SIG-M5 treated with dmso at 0.1 percent for 504 hours (cell line): ENCODE measurements around the gene KIF1A.
"Not testable (repeated sequence)": the region's sequence is repeated elsewhere in the genome, so short reads cannot be mapped to it uniquely, and the experiment has no call there.

Source experiments
- DNase-seq: peaks from one replicate; lab custom pipeline; 2025; ENCODE audit not compliant: unreplicated experiment; lab: John Stamatoyannopoulos, UW

The KIF1A gene

DNA sequence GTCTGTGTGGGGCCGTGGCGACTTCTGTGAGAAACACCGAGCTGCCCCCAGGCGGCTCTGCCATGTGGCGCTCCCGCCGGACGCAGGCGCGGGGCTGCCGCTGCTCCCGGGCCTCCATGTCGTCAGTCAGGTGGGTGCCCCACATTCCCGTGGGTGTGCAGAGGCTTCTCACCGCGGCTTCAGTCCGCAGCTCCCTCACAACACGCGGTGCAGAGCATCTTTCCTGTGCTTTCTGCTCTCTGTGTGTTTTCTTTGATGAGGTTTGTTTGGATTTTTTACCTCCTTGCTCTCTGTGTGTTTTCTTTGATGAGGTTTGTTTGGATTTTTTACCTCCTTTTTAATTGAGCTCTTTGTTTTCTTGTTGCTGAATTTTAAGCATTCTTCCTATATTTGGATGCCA lies 115.4 kb downstream of the KIF1A start:
- no peak for DNase-seq

DNA sequence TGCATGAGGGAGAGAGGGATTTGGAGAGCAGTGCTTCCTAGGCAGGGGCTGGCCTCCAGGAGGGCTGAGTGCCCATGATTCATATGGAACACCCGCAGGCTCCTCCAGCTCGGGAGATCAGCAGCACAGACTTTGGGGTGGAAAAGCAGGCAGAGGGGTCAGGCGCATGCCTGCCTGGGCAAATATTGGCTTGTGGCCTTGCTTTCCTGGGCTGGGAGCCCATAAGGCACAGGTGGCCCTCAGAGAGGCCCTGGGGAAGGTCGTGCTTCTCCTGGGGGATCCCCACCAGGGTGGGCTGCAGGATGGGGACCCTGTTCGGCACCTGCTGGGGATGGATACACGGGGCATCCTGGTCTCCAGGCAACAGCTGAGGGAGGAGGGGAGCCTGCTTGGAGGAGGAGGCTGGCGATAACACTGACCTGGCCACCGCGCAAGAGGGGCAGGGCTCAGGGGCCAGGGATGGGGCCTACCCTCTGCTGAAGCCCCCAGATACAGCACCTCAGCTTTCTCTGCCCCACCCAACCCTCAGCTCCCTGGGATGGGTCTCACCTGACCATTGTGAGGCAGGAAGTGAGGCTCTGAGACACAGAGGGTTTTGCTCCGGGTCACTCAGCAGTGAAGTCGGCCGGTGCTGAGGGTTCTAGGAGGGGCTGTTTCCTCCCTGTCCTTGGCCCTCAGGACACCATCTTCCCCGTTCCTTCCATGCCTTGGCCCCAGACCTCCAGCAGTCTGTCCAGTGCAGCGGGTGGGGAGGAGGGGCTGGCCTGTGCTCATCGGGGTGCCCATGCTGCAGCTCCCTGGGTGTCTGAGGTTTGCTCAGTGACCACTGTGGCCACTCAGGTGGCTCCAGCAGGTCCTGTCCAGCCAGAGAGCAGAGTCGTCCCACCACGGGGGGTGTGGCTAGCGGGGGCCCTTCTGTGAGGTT lies 116.3 kb downstream of the KIF1A start:
- DNase-seq: no peak

- DNase-seq: no peak
These were observed 117.4 kb downstream of the KIF1A start for GRCh38 chr2:240702640-240703011.

- no peak for DNase-seq
These were observed 118.0 kb downstream of the KIF1A start for GRCh38 chr2:240701736-240702639.

- DNase-seq: no peak
These were observed 118.8 kb downstream of the KIF1A start for GRCh38 chr2:240701091-240701735.

GRCh38 chr2:240700616-240701015 lies 119.4 kb downstream of the KIF1A start:
- not testable (repeated sequence) for DNase-seq

- DNase-seq: not testable (repeated sequence)
These were observed 120.2 kb downstream of the KIF1A start for GRCh38 chr2:240699835-240700234.

DNA sequence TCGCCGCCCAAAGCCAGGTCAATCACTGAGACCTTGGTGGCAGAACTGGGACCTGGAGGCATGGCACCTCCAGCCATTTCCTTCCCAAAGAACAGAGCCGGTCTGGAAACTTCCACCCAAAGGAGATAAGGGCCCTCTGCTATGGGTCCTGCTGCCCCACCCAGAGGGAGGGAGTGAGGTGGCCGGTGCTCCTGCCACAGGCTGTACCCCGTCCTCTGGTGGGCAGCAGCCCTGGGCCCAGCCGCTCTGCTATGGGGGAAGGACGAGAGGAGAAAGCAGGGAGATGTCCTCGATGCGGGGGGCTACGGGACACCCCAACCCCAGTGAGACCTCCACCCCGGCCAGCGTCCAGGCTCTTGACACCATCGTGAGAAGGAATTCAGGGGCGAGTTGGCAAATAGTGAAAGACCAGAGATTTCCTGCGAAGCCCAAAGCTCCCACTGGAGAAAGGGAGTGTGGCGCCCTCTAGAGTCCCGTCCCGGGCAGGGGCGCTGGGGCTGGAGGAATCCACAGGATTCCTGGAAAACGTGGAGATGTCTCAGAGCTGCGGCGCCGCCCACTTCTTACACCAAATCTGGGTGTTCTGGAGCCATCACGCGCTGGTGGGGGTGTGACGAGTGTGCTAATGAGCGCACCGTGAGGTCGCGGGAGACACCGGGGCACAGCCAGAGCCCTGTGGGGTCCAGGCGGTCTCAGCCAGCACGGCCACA lies 121.0 kb downstream of the KIF1A start:
- DNase-seq: not testable (repeated sequence)

DNA sequence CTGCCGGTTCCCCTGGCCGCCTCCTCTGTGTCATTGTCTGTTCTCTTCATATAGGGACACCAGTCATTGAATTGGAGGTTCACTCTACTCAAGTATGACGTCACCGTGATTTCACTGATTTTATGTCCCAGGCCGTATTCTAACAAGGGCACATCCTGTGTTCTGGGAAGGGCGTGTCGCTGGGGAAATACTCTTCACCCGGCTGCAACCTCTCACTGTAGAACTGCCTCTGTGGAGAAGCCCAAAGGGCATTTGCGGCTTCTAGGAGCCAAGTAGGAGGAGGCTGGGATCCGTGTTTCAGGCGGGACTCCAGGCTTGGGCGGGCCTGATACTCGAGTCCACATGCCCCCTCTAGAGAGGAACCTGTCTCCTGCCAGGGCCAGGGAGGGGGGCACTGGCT lies 123.5 kb downstream of the KIF1A start:
- not testable (repeated sequence) for DNase-seq

DNA sequence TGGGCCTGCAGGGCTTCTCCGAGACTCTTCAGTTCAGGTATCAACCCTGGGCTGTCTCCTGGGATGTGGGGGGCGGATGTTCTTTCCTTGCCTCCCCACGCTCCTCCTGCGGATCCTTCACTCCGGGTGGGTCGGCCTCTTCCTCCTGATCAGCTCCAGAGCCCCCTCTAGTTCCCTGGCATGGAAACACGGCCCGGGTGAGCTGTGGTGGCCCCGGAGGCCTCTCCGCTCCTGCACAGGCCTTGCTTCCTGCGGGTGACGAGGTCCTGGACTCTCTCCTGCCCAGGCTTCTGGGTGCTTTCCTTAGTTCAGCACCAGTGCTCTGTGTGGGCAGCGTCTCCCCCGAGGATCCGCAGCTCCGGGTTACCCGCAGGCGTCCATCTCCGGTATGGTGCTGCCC lies 124.4 kb downstream of the KIF1A start:
- not testable (repeated sequence) for DNase-seq

DNA sequence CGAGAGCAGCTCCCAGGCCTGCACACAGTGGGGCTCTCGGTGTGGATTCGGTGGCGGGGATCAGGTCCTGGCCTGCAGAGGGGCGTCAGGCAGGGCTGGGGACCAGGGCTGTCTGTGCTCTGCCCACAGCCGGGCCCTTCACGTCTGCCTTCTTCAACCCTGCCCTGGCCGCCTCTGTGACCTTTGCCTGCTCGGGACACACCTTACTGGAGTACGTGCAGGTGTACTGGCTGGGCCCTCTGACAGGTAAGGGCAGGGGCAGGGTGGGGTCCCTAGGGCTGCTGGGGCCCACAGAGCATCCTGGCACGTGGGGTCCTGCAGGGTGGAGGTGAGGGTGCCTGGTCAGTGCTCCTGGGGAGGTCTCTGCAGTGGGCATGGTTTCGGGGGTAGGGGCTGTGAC lies 125.7 kb downstream of the KIF1A start:
- DNase-seq: not testable (repeated sequence)

DNA sequence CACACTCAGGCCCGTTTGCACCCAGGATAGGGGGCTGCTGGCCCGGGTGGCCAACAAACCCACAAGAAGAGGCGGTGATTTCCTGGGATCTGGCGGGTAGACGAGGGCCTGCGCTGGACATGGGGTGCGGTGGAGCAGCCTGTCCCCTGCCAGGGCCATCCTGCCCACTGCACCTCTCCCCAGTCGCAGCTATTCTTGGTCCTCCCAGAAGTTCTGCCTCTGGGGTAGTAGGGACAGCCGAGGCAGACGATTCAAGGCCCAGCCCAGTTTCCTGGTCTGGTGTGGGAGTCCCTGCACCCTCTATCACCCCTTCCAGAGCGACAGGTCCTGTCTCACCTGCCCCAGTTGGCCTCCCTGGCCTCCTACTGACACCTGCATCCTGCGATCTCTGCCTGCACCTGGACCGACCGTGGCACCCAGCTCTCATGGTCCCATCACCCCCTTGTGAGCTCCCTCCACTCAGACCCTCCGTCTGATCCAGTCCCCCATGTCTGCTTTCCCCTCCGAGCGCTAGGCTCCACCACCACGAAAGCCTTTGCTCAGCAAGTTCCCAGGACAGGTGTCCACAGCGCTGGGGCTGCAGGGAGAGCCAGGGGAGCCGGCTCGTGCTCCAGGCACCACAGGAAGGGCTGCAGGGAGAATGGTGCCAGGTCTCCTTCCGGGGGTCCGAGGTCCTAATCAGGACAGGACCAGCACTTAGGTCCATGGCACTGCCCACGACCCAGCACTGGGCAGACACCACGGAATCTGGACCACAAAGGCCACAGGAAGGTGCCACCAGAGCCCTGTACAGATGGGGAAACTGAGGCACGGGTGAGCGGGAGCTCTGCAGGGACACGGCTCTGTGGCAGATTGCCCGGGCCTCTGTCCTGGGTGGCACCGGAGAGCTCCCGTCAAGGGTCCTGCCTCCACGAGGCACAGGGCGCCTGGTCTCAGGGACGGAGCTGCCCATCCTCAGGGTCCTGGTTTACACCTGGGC lies 127.1 kb downstream of the KIF1A start:
- not testable (repeated sequence) for DNase-seq

GRCh38 chr2:240691631-240692420 lies 128.2 kb downstream of the KIF1A start, which contains the start of gene AQP12A:
AQP12A (plus strand) TSS chr2:240691866; CDS start chr2:240691914, 48 bp downstream.
- DNase-seq: not testable (repeated sequence)

DNA sequence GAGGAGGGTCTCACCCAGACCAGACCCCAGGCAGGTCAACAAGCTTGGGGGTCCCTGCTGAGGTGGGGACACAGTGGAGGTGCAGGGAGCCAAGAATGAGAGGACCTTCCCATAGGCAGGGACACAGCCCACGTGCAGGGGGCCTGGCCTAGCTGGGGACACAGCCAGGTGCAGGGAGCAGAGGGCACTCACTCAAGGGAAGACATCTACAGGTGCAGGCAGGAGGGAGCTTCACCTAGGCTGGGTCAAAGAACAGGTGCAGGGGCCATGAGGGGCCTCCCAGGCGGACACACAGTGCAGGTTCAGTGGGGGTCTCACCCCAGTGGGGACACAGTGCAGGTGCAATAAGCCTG lies 129.0 kb downstream of the KIF1A start:
- not testable (repeated sequence) for DNase-seq

- DNase-seq: not testable (repeated sequence)
These were observed 129.5 kb downstream of the KIF1A start for GRCh38 chr2:240690421-240691074.

DNA sequence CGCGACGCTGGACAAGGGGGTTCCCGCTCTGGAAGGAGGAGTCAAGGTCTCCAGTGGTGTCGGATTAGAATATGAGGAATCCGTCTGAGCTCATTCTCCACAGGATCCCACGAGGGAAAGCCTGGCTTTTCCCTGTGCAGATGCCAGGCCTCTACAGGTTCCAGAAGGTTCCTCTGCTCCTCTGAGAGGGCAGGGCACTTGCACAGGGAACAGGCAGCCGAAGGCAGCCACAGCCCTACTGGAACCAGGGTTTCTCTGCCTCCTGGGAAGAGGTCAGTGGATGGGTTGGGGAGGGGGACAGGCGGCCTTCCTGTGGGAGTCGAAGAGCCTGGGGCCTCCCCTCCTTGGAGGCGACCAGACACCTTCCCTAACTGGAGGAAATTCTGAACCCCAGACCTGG lies 130.0 kb downstream of the KIF1A start:
- DNase-seq: no peak

DNA sequence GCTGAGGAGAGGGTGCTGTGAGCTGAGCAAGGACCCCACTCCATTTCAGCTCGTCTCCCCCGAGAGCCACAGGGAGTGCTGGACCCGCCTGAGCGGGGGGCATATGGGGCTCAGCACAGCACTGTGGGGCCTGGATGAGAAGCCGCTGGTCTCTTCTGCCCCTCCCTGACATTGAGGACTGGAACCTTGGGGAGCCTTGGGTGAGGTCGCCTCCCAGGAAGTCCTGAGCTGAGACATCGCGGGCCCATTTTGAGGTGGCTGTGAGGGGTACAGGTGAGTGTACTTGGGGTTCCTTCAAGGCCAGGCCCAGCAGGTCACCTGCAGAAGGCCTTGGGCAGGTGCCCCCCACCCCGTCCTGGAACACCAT lies 131.5 kb downstream of the KIF1A start:
- no peak for DNase-seq
